ENCODE results near the gene RPL36AL.

DNA sequence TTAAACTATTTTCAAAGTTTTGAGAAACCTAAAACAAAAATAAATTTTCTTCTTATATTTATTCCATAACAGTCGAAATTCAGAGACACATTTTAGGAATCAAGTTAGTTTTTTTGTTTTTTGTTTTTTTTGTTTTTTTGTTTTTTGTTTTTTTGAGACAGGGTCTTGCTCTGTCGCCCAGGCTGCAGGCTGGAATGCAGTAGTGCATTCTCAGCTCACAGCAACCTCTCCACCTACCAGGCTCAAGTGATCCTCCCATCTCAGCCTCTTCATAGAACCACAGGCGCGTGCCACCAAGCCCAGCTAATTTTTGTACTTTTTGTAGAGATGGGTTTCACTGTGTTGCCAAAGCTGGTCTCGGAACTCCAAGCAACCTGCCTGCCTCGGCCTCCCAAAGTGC, 33.1 kb upstream of the RPL36AL start:
- TF ChIP-seq, protein P1, sequence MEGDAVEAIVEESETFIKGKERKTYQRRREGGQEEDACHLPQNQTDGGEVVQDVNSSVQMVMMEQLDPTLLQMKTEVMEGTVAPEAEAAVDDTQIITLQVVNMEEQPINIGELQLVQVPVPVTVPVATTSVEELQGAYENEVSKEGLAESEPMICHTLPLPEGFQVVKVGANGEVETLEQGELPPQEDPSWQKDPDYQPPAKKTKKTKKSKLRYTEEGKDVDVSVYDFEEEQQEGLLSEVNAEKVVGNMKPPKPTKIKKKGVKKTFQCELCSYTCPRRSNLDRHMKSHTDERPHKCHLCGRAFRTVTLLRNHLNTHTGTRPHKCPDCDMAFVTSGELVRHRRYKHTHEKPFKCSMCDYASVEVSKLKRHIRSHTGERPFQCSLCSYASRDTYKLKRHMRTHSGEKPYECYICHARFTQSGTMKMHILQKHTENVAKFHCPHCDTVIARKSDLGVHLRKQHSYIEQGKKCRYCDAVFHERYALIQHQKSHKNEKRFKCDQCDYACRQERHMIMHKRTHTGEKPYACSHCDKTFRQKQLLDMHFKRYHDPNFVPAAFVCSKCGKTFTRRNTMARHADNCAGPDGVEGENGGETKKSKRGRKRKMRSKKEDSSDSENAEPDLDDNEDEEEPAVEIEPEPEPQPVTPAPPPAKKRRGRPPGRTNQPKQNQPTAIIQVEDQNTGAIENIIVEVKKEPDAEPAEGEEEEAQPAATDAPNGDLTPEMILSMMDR (IDR thresholded peaks at IDR 0.05): no peak
- TF ChIP-seq POLR2A (IDR thresholded peaks at IDR 0.05): no peak

Measured in heart left ventricle (tissue), 13 donors.